Testis (tissue), 2 donors: Measurements from ENCODE around the gene ME3.

Experiments used
- POLR2A ChIP-seq: fragments of 450-650 bp; IDR thresholded peaks from one replicate; pipeline ENCODE4 v1.6.1; 2017; ENCODE audit warnings: antibody characterized with exemption, mild to moderate bottlenecking, moderate library complexity
- TF ChIP-seq, protein P1 (sequence below), 3 experiments: fragments of 450-650 bp in 2 of 3; fragments of 200-600 bp in 1 of 3; sonication (generic) in 1 of 3; IDR thresholded peaks; one replicate each; pipeline ENCODE4 v1.5.1; 2016 to 2019; ENCODE audit warnings: antibody characterized with exemption in 3 of 3, mild to moderate bottlenecking in 2 of 3, moderate library complexity in 1 of 3

DNA sequence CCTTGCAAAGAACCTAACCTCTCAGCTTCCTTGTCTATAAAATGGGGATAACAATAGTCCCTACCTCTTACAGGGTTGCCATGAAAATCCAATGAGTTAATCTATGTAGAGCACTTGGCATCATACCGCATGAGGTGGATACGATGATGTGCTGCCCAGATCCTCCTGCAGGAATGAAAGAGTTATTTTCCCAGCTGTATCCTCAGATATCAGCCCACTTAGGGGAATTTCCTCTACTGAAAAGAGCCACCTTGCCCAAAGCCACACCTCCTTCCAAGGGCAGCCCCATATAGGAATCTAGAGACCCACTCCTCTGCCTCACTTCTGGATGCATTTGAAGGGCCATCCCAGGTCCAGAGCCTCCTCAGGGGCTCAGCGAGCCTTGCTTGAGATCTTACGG, 169.3 kb downstream of the ME3 start:
- TF ChIP-seq, protein P1, sequence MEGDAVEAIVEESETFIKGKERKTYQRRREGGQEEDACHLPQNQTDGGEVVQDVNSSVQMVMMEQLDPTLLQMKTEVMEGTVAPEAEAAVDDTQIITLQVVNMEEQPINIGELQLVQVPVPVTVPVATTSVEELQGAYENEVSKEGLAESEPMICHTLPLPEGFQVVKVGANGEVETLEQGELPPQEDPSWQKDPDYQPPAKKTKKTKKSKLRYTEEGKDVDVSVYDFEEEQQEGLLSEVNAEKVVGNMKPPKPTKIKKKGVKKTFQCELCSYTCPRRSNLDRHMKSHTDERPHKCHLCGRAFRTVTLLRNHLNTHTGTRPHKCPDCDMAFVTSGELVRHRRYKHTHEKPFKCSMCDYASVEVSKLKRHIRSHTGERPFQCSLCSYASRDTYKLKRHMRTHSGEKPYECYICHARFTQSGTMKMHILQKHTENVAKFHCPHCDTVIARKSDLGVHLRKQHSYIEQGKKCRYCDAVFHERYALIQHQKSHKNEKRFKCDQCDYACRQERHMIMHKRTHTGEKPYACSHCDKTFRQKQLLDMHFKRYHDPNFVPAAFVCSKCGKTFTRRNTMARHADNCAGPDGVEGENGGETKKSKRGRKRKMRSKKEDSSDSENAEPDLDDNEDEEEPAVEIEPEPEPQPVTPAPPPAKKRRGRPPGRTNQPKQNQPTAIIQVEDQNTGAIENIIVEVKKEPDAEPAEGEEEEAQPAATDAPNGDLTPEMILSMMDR (IDR thresholded peaks at IDR 0.05) = no peak
- no peak for TF ChIP-seq POLR2A
